Measurements from ENCODE around the gene OR6V1.

Gene OR6V1, protein sequence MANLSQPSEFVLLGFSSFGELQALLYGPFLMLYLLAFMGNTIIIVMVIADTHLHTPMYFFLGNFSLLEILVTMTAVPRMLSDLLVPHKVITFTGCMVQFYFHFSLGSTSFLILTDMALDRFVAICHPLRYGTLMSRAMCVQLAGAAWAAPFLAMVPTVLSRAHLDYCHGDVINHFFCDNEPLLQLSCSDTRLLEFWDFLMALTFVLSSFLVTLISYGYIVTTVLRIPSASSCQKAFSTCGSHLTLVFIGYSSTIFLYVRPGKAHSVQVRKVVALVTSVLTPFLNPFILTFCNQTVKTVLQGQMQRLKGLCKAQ

DNA sequence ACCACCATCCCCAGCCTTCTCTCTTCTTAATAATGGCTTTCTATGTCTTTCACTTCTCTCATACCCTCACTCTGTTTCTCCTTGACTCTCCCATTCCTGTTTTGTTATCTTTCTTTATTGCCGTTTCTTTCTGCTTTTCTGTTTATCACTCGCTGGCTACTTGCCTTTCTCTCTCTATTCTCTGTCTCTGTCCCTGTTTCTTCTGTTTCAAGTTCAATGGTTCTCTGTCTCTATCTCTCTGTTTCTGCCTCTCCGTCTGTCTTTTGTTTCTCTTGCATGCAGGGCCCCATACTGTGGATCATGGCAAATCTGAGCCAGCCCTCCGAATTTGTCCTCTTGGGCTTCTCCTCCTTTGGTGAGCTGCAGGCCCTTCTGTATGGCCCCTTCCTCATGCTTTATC is at the start of gene OR6V1:
TSS of gene OR6V1 (plus strand) at position 301 of the 400 bp plus-strand sequence. CDS start at position 301, 0 bp downstream.
- Histone ChIP-seq H3K36me3 (ENCODE audit: insufficient read depth, low read length) (no peaks in the 10 kb centered on the region), H3K9ac (ENCODE audit: low read depth, low read length) (no peak within 1 kb of the TSS), H3K9me3 (ENCODE audit: control insufficient read depth, insufficient read depth, low read length) (no peaks in the 10 kb centered on the region; the same call in 1 of the 2 replicates), H3K4me1 (ENCODE audit: insufficient read depth, low read length) (no peaks in the 10 kb centered on the region)

DNA sequence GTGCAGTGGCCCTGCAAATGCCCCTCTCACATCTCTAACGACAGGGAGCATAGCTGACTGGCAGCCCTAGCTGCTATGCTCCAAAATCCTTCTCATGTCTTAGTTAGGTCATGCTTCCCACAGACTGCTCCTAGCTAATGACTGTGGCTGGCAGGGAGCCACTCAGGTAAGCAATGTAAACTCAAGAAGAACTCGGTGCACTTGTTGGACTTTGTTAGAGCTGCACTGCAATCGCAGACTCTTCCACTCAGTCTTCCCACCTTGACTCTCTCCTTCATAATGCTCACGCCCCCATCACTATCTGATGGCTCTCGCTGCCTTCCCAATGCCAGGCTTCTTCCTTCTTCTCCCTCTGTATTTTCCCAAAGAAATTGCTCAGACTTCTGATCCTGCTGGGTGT is 49.2 kb upstream of the OR6V1 start:
- Histone ChIP-seq H3K9me3 (ENCODE audit: control insufficient read depth, insufficient read depth, low read length) (no peaks in the 10 kb centered on the region), H3K9ac (ENCODE audit: low read depth, low read length) (no peak overlapping the region), H3K4me1 (ENCODE audit: insufficient read depth, low read length) (no peaks in the 10 kb centered on the region), H3K36me3 (ENCODE audit: insufficient read depth, low read length) (no peaks in the 10 kb centered on the region)

DNA sequence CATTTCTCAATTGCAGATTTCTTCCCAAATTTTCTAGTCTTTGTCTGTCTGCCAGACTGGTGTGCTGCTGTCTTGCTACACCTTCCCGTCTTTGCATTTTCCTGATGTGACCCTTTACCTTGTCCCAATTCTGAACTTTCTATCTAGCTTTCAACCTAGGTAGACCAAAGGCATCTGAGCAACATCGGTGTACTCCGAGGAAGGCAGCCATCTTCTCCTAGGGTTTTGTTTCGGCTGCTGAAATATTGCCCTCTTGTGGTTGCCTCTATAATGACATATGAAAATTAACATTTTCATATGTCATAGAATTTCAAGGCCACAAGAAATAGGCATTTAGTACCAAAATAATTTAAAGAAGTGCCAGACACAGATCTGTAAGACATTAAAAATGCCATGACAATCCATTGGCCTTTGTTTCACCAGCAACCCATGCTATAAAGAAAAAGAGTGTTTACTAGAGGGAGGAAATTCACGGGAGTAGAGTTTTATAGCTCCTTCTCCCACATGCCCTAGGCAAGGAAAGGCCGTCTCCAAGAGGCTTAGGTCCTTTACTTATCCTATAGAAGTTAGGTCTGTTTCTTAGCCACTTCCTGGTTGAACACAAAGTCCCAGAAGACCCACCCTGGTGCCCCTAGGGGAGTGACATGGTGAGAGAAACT is 48.6 kb upstream of the OR6V1 start:
- no peaks in the 10 kb centered on the region for H3K4me1 ChIP-seq (ENCODE audit: insufficient read depth, low read length)
- H3K9me3 ChIP-seq (ENCODE audit: control insufficient read depth, insufficient read depth, low read length), result no peaks in the 10 kb centered on the region
- no peaks in the 10 kb centered on the region for H3K36me3 ChIP-seq (ENCODE audit: insufficient read depth, low read length)
- no peak overlapping the region for H3K9ac ChIP-seq (ENCODE audit: low read depth, low read length)

DNA sequence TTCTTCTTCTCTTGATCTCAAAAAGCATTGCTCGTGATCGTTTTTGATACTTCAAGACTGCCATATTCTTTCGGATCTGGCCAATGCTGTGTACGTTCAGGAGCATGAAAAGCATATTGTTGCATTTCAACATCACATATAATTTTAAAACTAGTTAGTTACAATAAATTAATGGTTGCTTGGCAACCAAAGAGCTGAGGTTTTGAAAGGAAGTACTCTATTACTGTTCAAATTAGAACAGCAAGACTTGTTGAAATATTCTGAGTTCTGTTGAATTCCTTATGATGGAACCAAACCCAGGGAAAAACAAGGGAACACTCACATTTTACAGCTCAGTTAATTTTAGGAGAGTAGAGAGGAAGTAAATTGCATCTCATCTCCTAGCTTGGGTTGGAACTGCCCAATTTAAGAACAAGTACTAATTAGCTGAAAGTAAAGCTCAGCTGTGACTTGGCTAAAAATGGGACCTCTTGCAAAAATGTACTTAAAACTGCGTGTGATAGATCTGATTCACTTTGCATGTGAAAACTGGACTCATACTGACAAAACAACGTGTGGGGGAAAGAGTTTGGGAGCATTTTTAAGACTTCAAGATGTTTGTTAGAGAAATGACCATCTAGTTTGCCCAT is 46.4 kb upstream of the OR6V1 start:
- Histone ChIP-seq H3K36me3 (ENCODE audit: insufficient read depth, low read length) (no peaks in the 10 kb centered on the region), H3K9me3 (ENCODE audit: control insufficient read depth, insufficient read depth, low read length) (no peaks in the 10 kb centered on the region), H3K4me1 (ENCODE audit: insufficient read depth, low read length) (peaks cover 9% of the 10 kb centered on the region; the same call in 1 of the 2 replicates), H3K9ac (ENCODE audit: low read depth, low read length) (no peak overlapping the region)

DNA sequence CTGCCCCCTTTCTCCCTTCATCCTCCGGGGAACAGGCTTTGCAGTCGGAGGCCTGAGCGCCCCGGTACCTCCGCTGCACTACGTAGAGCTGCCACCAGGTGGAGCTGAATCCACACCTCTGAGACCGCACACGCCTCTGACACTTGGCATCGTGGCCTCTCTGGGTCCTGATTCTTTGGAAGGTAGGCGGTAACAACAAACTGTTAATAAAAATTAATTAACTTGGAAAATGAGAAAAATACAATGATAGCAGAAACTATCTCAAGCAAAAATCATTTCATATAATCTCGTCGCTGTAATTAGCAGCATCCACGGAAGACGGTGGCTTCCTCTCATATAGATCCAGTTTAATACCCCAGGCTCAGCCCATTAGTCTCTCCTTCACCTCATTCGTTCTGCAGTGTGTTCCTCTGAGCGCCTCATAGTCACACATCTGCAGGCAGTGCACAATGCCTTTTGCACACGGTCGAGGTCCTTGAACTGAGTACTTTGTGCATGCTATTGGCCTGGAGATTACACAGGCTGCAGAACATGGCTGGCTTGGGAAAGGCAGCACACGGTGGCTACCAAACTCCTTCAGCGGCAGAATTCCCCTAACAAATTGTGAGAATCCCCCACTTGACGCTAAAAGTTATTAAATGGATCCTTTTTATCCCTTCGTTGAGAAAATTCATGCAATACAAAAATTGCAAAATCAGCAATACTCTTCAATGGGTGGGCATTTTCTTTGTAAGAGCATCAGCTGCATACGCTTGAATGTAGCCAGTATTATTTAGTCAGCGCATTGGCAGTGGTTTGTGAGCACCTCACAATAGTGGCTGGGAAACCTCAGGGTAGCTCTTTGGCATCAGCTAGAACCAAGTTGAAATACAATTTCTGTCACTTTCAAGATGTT is 43.9 kb upstream of the OR6V1 start:
- H3K9ac ChIP-seq (ENCODE audit: low read depth, low read length), result no peak overlapping the region
- H3K4me1 ChIP-seq (ENCODE audit: insufficient read depth, low read length), result peaks cover 9% of the 10 kb centered on the region; the same call in 1 of the 2 replicates
- H3K9me3 ChIP-seq (ENCODE audit: control insufficient read depth, insufficient read depth, low read length), result no peaks in the 10 kb centered on the region
- H3K36me3 ChIP-seq (ENCODE audit: insufficient read depth, low read length), result no peaks in the 10 kb centered on the region

DNA sequence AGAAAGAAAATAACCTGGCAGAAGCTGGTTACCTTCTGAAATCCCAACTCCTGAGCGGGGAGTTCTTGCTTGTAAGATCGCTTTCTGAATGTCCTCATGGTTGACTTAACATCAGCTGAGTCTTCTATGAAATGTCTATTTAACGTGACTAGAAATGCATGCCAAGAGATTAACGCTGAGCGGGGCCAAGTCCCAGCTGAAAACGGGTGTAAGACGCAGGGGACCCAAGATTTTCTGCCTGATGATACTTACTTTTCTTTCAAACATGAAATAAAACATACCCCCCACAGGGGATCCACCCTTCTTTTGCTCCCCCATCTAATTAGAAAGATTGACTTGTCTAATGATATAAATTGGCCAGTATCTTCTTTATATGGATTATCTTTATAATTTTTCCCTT is 40.1 kb upstream of the OR6V1 start:
- Histone ChIP-seq H3K36me3 (ENCODE audit: insufficient read depth, low read length) (no peaks in the 10 kb centered on the region), H3K9ac (ENCODE audit: low read depth, low read length) (no peak overlapping the region), H3K9me3 (ENCODE audit: control insufficient read depth, insufficient read depth, low read length) (no peaks in the 10 kb centered on the region), H3K4me1 (ENCODE audit: insufficient read depth, low read length) (peaks cover 9% of the 10 kb centered on the region; the same call in 1 of the 2 replicates)

DNA sequence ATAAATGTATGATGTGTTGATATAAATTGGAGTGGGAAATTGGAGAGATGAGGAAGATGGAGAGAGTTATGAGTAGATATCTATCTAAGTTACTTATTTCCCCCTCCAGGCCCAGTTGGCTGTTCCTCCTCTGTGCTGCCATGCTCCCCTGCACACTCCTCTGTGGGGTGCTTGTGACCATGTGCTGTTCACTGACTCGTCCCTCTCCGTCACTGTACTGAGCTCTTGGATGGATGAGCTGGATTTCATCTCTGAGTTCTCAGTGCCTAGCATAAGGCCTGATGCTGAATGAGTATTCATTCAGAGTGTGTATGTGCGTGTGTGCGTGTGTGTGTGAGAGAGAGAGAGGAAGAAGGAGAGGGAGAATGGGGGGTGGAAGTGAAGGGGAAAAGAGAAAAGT is 39.7 kb upstream of the OR6V1 start:
- Histone ChIP-seq H3K9me3 (ENCODE audit: control insufficient read depth, insufficient read depth, low read length) (no peaks in the 10 kb centered on the region), H3K4me1 (ENCODE audit: insufficient read depth, low read length) (peaks cover 9% of the 10 kb centered on the region; the same call in 1 of the 2 replicates), H3K36me3 (ENCODE audit: insufficient read depth, low read length) (no peaks in the 10 kb centered on the region), H3K9ac (ENCODE audit: low read depth, low read length) (no peak overlapping the region)

DNA sequence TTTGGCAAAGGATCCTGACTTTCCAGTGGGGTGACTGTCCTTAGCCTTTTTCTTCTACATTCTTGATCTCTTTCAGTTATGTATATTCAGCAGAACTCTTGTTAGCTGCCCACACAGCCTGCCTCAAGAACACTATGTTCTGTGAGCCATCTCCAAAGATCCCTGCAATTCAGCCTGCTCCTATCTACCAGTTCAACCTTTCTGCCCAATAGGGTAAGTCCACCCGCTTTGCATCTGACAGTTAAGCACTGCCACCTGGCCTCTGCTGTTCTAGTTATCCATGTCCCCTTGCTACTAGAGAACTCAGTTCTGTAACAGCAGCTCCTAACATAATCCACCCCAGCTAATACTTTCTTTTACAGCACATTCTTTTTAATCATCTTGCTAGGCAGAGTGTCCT is 38.7 kb upstream of the OR6V1 start:
- Histone ChIP-seq H3K36me3 (ENCODE audit: insufficient read depth, low read length) (no peaks in the 10 kb centered on the region), H3K9ac (ENCODE audit: low read depth, low read length) (no peak overlapping the region), H3K9me3 (ENCODE audit: control insufficient read depth, insufficient read depth, low read length) (no peaks in the 10 kb centered on the region), H3K4me1 (ENCODE audit: insufficient read depth, low read length) (peaks cover 9% of the 10 kb centered on the region; the same call in 1 of the 2 replicates)

DNA sequence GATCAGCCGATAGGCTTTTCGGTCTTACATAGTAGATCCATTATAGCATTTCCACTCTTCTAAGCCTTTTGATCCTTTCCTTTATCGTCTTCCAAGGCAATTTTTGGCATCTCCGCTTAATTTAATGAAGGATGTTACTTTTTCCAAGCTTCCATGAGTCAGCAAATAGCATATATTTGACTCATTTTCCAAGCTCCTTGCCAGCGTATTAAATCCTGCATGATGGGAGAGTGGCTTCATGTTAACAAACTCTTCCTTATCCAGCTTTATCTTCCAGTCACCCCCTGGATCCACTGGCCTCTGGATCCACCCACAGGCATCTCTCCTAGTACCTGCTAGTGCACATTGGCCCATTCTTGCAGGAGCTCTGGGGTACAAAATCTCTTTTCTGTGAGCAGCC is 38.2 kb upstream of the OR6V1 start:
- Histone ChIP-seq H3K4me1 (ENCODE audit: insufficient read depth, low read length) (peaks cover 9% of the 10 kb centered on the region; the same call in 1 of the 2 replicates), H3K9me3 (ENCODE audit: control insufficient read depth, insufficient read depth, low read length) (no peaks in the 10 kb centered on the region), H3K36me3 (ENCODE audit: insufficient read depth, low read length) (no peaks in the 10 kb centered on the region), H3K9ac (ENCODE audit: low read depth, low read length) (no peak overlapping the region)

DNA sequence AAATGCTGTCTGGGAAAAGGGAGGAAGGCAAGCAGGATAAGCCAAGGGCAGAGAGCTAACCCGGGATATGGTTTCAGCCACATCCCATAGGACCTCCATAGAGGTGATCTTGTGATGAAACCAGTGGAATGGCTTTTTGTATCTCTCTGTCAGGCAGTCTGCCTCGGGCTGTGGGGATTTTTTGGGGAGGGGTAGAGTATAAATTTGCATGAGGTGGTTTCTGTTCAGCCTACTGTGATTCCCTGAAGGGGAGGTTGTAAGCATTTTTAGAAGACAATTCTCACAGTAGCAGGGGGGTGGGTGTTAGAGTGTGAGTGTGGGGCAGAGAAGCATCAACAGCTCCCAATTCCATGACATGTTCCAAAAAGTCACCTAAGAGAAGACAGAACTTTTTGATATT is 37.1 kb upstream of the OR6V1 start:
- Histone ChIP-seq H3K9ac (ENCODE audit: low read depth, low read length) (no peak overlapping the region), H3K4me1 (ENCODE audit: insufficient read depth, low read length) (no peaks in the 10 kb centered on the region), H3K9me3 (ENCODE audit: control insufficient read depth, insufficient read depth, low read length) (no peaks in the 10 kb centered on the region)

DNA sequence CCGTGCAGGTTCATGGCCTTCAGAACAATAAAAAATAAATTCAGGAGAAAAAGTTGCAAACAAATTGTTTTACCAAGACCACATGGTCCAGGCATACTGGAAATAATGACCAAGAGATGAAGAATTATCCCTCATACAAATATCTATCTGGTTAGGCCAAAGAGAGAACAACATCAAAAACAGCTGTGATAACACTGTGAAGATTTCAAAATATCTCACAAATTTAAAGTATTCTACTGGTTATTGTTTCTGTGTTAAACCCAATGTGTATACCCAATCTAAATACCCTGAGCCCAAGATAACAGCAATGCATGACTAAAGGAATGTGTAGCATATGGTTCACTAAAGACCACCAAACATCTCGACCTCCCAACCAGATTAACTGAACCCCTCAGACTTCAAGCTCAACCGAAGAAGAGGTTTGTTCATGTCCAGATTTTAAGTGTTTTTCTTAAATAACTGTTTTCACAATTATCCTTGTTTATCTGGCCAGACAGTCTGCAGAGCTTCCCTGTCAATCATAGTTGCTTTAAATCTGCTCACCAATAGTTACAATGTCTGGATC is 36.1 kb upstream of the OR6V1 start:
- Histone ChIP-seq H3K36me3 (ENCODE audit: insufficient read depth, low read length) (no peaks in the 10 kb centered on the region), H3K4me1 (ENCODE audit: insufficient read depth, low read length) (no peaks in the 10 kb centered on the region), H3K9me3 (ENCODE audit: control insufficient read depth, insufficient read depth, low read length) (no peaks in the 10 kb centered on the region), H3K9ac (ENCODE audit: low read depth, low read length) (no peak overlapping the region)

More for the DNA sequence above, 37.1 kb upstream of the OR6V1 start:
- H3K36me3 ChIP-seq (ENCODE audit: insufficient read depth, low read length), result no peaks in the 10 kb centered on the region

DNA sequence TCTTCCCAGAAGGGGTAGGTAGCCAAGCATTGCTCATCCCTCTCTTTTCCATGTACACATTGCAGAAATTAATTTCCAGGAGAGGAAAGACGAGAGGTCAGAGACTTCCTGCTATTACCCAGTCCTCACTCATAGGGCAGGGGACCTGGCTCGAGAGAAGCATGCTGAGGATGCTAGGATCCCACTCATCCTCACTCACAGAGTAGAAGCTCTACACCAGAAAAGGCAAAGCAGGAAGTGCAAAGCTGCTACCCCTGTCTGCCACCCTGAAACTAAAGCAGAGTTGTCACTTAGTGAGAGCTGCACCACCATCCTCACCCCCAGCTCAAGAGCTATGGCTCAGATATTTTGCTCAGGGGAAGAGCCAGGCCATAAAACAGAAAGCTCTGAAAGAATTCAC is 35.1 kb upstream of the OR6V1 start:
- no peaks in the 10 kb centered on the region for H3K4me1 ChIP-seq (ENCODE audit: insufficient read depth, low read length)
- H3K9ac ChIP-seq (ENCODE audit: low read depth, low read length), result no peak overlapping the region
- H3K9me3 ChIP-seq (ENCODE audit: control insufficient read depth, insufficient read depth, low read length), result no peaks in the 10 kb centered on the region
- H3K36me3 ChIP-seq (ENCODE audit: insufficient read depth, low read length), result no peaks in the 10 kb centered on the region

DNA sequence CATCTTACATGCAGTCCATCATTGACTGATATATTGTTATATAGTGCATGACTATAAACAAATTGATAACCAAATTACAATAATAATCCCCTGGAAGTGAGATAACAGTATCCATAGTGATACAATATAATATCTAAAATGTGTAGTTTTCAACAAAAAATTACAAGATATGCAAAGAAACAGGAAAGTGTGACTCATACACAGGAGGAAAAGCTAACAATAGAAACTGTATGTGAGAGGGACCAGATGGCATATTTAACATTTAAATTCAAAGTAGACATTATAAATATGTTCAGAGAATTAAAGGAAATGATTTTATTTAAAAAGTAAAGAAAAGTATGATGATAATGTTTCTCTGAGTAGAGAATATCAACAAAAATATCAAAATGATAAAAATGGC is 33.2 kb upstream of the OR6V1 start:
- H3K36me3 ChIP-seq (ENCODE audit: insufficient read depth, low read length), result no peaks in the 10 kb centered on the region
- H3K4me1 ChIP-seq (ENCODE audit: insufficient read depth, low read length), result no peaks in the 10 kb centered on the region
- H3K9ac ChIP-seq (ENCODE audit: low read depth, low read length), result no peak overlapping the region
- H3K9me3 ChIP-seq (ENCODE audit: control insufficient read depth, insufficient read depth, low read length), result no peaks in the 10 kb centered on the region

DNA sequence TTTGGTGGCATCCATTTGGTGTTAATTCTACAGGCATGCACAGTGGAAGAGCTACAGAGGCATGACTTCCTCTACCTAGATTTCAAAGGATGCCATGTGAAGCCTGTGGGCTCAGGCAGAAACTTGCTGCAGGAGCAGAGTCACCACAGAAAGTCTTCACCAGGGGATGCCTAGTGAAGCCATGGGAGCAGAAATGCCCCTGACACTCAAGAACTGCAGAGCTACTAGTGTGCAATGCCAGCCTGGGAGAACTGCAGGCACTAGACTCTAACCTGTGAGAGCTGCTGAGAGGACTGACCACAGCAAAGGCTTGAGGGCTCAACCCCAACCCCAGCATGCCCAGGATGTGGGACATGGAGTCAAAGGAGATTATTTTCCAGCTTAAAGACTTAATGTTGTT is 29.1 kb upstream of the OR6V1 start:
- Histone ChIP-seq H3K4me1 (ENCODE audit: insufficient read depth, low read length) (no peaks in the 10 kb centered on the region), H3K9ac (ENCODE audit: low read depth, low read length) (no peak overlapping the region), H3K36me3 (ENCODE audit: insufficient read depth, low read length) (no peaks in the 10 kb centered on the region; the same call in 1 of the 2 replicates), H3K9me3 (ENCODE audit: control insufficient read depth, insufficient read depth, low read length) (no peaks in the 10 kb centered on the region)

Measured in ES-I3 (cell line).